ENCODE data around the gene SEPTIN5.
"Not testable (repeated sequence)": the region's sequence is repeated elsewhere in the genome, so short reads cannot be mapped to it uniquely, and the experiment has no call there.

SEPTIN5 gene

DNA sequence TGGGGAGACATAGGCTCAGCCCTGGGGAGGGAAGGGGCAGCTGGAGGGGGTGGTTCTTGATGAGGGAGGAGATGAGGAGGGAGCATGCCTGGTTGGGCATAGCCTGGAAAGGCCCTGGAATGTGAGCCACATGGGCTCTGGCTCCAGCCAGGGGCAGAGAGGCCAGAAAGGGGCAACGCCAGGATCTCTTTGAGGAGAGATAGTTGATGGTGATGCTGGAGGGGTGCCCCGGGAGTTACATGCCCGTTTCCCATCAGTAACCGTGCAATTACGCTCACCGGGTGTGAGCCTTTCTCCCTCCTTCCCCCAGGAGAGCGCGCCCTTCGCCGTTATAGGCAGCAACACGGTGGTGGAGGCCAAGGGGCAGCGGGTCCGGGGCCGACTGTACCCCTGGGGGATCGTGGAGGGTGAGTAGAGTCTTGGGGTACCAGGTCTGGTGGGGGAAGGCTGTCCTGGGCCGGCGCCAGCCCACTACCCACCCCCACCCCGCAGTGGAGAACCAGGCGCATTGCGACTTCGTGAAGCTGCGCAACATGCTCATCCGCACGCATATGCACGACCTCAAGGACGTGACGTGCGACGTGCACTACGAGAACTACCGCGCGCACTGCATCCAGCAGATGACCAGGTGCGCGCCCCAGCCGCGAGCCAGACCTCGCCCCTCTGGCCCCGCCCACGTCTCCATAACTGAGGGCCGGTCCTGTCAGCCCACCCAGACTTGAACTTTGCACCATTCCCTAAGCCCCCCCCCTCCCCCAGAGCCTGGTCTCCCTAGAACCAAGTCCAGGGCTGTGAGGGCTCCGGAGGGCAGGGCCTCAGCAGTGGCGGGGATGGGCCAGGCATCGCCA lies 7.3 kb downstream of the SEPTIN5 start:
- no peak for DNase-seq

- no peak for DNase-seq
These were observed 8.1 kb downstream of the SEPTIN5 start for GRCh38 chr22:19722178-19722981.

- no peak for DNase-seq
These were observed 8.6 kb downstream of the SEPTIN5 start for GRCh38 chr22:19722982-19723231.

GRCh38 chr22:19723232-19723982 lies 9.1 kb downstream of the SEPTIN5 start, which contains the start of gene GP1BB:
GP1BB (plus strand) TSS chr22:19723539; CDS start chr22:19723570, 31 bp downstream.
- no peak for DNase-seq

DNA sequence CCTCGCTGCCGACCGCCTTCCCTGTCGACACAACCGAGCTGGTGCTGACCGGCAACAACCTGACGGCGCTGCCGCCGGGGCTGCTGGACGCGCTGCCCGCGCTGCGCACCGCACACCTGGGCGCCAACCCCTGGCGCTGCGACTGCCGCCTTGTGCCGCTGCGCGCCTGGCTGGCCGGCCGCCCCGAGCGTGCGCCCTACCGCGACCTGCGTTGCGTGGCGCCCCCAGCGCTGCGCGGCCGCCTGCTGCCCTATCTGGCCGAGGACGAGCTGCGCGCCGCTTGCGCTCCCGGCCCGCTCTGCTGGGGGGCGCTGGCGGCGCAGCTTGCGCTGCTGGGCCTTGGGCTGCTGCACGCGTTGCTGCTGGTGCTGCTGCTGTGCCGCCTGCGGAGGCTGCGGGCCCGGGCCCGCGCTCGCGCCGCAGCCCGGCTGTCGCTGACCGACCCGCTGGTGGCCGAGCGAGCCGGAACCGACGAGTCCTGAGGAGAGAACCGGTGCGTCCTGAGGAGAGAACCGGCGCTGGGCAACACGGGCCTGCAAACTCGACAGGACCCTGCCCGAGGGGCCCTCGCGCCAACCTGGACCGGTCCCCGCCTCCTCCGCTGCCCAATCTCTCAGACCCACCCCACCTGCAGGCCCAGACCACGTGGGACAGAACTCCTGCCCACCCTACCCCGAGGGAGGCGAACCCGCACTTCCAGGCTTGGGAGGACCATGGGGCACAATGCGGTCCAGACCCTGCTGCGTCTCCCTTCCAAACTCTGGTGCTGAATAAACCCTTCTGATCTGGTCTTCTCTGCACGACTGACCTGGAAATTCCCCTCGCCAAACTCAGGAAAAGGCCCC lies 9.9 kb downstream of the SEPTIN5 start:
- no peak for DNase-seq

GRCh38 chr22:19724927-19725661 lies 10.8 kb downstream of the SEPTIN5 start:
- no peak for DNase-seq

- DNase-seq, result not testable (repeated sequence)
These were observed 11.9 kb downstream of the SEPTIN5 start for GRCh38 chr22:19726064-19726788.

DNA sequence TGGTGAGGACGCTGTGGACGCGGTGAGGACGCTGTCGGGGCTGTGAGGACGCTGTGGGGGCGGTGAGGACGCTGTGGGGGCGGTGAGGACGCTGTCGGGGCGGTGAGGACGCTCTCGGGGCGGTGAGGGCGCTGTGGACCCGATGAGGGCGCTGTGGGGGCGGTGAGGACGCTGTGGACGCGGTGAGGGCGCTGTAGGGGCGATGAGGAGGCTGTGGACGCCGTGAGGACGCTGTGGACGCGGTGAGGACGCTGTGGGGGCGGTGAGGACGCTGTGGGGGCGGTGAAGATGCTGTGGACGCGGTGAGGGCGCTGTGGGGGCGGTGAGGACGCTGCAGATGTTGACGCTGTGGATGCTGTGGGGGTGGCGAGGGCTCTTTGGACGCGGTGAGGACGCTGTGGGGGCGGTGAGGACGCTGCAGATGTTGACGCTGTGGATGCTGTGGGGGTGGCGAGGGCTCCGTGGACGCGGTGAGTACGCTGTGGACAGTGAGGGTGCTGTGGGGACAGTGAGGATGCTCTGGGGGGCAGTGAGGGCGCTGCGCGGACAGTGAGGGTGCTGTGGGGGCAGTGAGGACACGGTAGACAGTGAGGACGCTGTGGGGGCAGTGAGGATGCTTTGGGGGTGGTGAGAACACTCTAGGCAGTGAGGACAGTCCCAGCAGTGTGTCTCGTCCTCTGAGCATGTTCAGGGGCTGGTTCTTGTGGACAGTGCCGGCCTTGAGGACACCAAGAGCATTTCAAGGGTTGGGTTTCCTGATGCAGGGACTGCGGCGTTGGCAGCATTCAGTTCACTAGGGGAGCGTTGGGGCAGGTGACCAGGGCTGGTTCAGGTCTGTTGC lies 13.2 kb downstream of the SEPTIN5 start:
- DNase-seq, result no peak

- no peak for DNase-seq
These were observed 14.0 kb downstream of the SEPTIN5 start for GRCh38 chr22:19728271-19728670.

GRCh38 chr22:19728836-19729235 lies 14.5 kb downstream of the SEPTIN5 start:
- DNase-seq, result no peak

DNA sequence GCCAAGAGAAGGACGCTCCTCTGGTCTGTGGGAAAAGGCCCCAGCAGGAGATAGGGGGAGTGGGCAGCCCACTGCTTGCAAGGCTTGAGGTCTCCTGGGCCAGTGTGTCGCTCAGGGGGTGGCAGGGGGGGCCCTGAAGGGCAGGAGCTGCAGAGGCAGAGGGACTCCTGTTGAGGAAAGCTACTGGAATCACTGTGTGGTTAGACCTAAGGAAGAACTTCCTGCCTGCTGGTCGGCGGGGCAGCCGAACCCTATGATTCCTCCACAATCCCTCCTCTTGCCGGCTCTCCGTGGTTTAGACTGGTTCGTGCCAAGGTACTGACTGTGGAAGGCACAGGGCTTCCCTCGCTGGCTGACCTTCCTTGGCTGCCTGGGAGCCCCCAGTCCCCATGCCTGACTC lies 15.2 kb downstream of the SEPTIN5 start:
- DNase-seq, result no peak

GRCh38 chr22:19730198-19730597 lies 15.9 kb downstream of the SEPTIN5 start:
- no peak for DNase-seq

GRCh38 chr22:19730655-19731360 lies 16.5 kb downstream of the SEPTIN5 start:
- peak; percentile 39 for DNase-seq

DNA sequence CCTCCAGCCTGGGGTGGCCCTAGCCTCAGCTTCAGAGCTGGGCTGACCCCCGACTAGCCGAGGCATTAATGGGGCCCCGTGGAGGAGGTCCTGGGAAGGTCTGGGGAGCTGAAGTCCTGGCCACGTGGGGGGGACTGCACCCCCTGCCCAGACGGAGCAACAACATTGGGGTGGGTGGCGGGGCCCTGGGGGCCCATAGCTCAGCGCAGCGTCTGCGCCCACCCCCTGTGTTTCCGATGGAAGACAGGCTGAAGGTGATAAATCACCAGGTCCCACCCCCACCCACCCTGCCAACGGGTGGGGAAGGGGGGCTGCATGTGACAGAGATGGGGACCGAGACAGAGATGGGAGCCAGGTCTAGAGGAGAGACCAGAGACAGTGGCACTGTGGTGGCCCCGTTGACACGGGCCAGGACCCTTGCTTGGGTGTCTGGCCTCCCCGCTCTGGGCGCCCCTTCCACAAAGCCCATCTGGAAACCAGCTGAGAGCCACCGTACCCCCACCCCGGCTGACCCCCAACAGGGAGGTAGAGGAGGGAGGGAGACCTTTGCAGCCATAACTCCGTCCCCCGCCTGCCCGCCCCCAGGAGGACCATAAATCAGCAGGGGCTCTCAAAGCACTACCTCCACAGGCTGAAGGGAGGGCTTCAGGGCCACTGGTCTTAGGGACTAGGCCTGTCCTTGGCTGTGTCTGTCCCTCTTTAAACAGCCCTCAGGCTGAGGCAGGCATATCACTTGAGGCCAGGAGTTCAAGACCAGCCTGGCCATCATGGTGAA lies 17.2 kb downstream of the SEPTIN5 start:
- DNase-seq, result no peak

DNA sequence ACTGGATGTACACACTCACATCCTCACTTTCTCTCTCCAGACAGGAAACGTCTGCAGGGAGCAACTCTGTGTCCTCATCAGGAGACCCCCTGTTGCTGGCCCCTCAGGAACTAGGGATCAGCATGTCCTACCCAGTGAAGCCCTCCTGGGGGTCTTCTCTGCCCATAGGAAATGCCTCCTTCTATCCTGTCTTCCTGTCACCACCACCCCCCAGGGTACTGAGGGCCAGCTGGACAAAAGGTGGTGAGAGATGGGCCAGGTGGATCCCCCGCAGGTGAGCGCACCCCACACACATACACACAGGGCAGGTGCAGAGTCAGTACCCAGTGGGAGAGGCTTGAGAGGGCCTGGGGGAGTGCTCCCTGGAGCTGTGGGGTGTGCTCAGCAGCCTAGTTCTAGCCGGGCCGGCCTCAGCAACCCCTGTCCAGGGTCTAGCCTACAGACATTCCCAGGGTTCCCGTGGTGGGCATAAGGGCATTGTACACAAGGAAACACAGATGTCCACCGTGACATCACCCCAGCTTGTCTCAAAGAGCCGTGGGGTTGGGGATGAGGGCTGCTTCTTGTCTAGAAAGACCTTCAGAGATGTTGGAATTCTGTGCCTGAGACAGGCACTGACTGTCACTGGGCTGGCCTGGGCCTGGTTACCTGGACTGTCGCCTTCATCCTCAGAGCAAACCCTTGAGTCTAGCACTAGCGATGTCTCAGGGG lies 18.3 kb downstream of the SEPTIN5 start:
- DNase-seq, result no peak

DNA sequence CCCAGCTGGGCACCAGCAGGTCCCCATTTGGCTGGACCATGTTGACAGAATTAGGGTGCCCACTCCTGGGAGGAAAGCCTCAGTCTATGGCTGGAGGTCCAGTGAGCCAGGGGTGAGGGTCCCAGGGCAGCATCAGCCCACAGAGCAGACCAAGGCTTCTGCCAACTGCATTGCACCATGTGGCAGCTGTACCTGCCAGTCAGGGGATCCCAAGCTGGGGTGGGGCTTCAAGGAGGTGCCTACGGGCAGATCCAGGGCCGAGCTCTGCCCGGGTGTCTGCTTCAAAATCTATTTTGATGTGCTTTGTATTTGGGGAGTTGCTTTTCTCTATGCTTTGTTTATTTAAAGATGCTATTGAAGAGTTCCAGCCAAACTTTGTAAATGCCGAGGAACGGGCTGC lies 19.5 kb downstream of the SEPTIN5 start:
- DNase-seq, result no peak

DNA sequence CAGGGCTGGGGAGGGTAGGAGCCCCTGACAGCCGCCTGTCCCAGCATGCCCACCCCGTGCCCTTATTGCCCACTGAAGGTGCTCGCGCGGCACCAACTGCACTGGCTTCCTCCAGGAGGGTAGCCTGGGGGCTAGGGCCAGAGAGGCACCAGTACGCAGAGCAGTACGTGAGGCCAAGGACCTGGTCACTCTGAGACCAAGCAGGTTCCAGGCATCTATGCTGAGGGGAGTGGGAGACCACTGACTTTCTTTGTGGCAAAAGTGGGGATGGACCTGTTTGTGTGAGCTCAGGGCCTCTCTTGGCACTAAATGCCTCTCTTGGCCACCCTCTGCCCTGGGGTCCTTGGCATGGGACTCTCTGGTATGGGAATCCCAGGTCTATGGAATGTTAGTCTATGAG lies 19.9 kb downstream of the SEPTIN5 start:
- no peak for DNase-seq

DNA sequence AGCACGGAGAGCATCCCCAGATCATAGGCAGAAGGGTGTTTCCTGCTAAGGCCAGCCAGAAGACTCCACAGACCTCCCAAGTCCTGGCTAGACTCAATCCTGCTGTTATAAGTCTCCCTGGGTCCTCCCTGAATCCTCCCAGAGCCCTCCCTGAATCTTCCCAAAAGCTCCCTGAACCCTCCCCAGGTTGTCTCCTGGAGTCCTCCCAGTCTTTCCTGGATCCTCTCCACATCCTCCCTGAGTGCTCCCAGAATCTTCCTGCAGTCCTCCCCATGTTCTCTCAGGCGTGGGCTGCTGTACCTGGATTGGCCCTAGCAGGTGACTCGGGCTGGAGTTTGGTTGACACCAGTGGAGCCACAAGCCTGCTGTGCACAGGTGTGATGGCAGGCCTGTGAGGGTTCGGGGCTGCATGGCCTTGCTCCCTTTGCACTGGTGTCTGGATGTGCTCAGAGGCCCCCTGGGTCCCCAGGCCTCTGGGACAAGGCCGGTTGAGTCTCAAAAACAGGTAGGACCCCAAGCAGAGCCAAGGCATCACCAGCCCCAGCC lies 20.6 kb downstream of the SEPTIN5 start:
- no peak for DNase-seq

Data from GDM1 (cell line).